ENCODE data around the gene NPL.

Gene NPL

GRCh38 chr1:182755632-182756031 lies 33.9 kb upstream of the NPL start:
- H3K79me2 ChIP-seq (ENCODE audit: insufficient read depth, low read length) = no peaks in the 10 kb centered on the region
- no peaks in the 10 kb centered on the region for H4K20me1 ChIP-seq (ENCODE audit: insufficient read depth, low read length)
- no peaks in the 10 kb centered on the region for H3K9me2 ChIP-seq (ENCODE audit: low read depth, low read length)
- no peak overlapping the region for H3K4me3 ChIP-seq (ENCODE audit: low read depth, low read length, poor library complexity, severe bottlenecking)
- no peaks in the 10 kb centered on the region for H3K9me3 ChIP-seq (ENCODE audit: low read length)
- TF ChIP-seq CTCF (IDR thresholded peaks at IDR 0.05; ENCODE audit: low read length) = no peak
- TF ChIP-seq EZH2 (IDR thresholded peaks at IDR 0.05; ENCODE audit: borderline replicate concordance, low read length) = no peak
- no peak overlapping the region for H3K9ac ChIP-seq (ENCODE audit: low read length)
- H3F3A ChIP-seq (ENCODE audit: insufficient read depth, low read length) = no peaks in the 10 kb centered on the region
- no peaks in the 10 kb centered on the region for H3K4me1 ChIP-seq (ENCODE audit: insufficient read depth, low read length, severe bottlenecking)
- no peak overlapping the region for H3K27ac ChIP-seq (ENCODE audit: low read depth, low read length, poor library complexity, severe bottlenecking)
- H3K4me2 ChIP-seq (ENCODE audit: low read length) = no peak overlapping the region
- no peak overlapping the region for H2AFZ ChIP-seq (ENCODE audit: low read length)
- no peaks in the 10 kb centered on the region for H3K36me3 ChIP-seq (ENCODE audit: insufficient read depth, low read length)
- H3K27me3 ChIP-seq (ENCODE audit: insufficient read depth, low read length) = no peaks in the 10 kb centered on the region

- Histone ChIP-seq H3K4me1 (ENCODE audit: insufficient read depth, low read length, severe bottlenecking) (no peaks in the 10 kb centered on the region), H3K27me3 (ENCODE audit: insufficient read depth, low read length) (no peaks in the 10 kb centered on the region), H3K27ac (ENCODE audit: low read depth, low read length, poor library complexity, severe bottlenecking) (no peak overlapping the region), H3K9me3 (ENCODE audit: low read length) (no peaks in the 10 kb centered on the region), H3F3A (ENCODE audit: insufficient read depth, low read length) (no peaks in the 10 kb centered on the region), H4K20me1 (ENCODE audit: insufficient read depth, low read length) (no peaks in the 10 kb centered on the region), H3K4me3 (ENCODE audit: low read depth, low read length, poor library complexity, severe bottlenecking) (no peak overlapping the region), H3K9ac (ENCODE audit: low read length) (no peak overlapping the region), H3K9me2 (ENCODE audit: low read depth, low read length) (no peaks in the 10 kb centered on the region), H3K36me3 (ENCODE audit: insufficient read depth, low read length) (no peaks in the 10 kb centered on the region), H2AFZ (ENCODE audit: low read length) (no peak overlapping the region), H3K79me2 (ENCODE audit: insufficient read depth, low read length) (no peaks in the 10 kb centered on the region), H3K4me2 (ENCODE audit: low read length) (no peak overlapping the region)
- TF ChIP-seq EZH2 (IDR thresholded peaks at IDR 0.05; ENCODE audit: borderline replicate concordance, low read length) = no peak
- TF ChIP-seq CTCF (IDR thresholded peaks at IDR 0.05; ENCODE audit: low read length) = no peak
Measured at GRCh38 chr1:182756423-182756822, 33.1 kb upstream of the NPL start.

- H3K27me3 ChIP-seq (ENCODE audit: insufficient read depth, low read length) = no peaks in the 10 kb centered on the region
- no peak overlapping the region for H2AFZ ChIP-seq (ENCODE audit: low read length)
- 0 out of 2 replicates have a peak, but pooled peaks cover 3% of the 10 kb centered on the region for H3K9me3 ChIP-seq (ENCODE audit: low read length)
- TF ChIP-seq CTCF (IDR thresholded peaks at IDR 0.05; ENCODE audit: low read length) (no peak), EZH2 (IDR thresholded peaks at IDR 0.05; ENCODE audit: borderline replicate concordance, low read length) (no peak)
- H3K9me2 ChIP-seq (ENCODE audit: low read depth, low read length) = no peaks in the 10 kb centered on the region
- H3K4me2 ChIP-seq (ENCODE audit: low read length) = no peak overlapping the region
- no peak overlapping the region for H3K4me3 ChIP-seq (ENCODE audit: low read depth, low read length, poor library complexity, severe bottlenecking)
- H4K20me1 ChIP-seq (ENCODE audit: insufficient read depth, low read length) = no peaks in the 10 kb centered on the region
- no peaks in the 10 kb centered on the region for H3K4me1 ChIP-seq (ENCODE audit: insufficient read depth, low read length, severe bottlenecking)
- H3K36me3 ChIP-seq (ENCODE audit: insufficient read depth, low read length) = no peaks in the 10 kb centered on the region
- H3F3A ChIP-seq (ENCODE audit: insufficient read depth, low read length) = no peaks in the 10 kb centered on the region
- no peaks in the 10 kb centered on the region for H3K79me2 ChIP-seq (ENCODE audit: insufficient read depth, low read length)
- no peak overlapping the region for H3K9ac ChIP-seq (ENCODE audit: low read length)
- H3K27ac ChIP-seq (ENCODE audit: low read depth, low read length, poor library complexity, severe bottlenecking) = no peak overlapping the region
Measured at GRCh38 chr1:182761396-182762395, 27.9 kb upstream of the NPL start.

All from OCI-LY1 (cell line).